Stimulated activated naive CD8-positive, alpha-beta T cell treated with anti-CD3 and anti-CD28 coated beads, Interleukin-15, Interleukin-2, amounts not matched to agents 100 U/mL and 50 U/mL, for 24 hours (primary cell): ENCODE measurements around the gene MACF1.

Experiments used
- ATAC-seq: fragments of 150-1000 bp; cut with Tn5 transposase; one replicate; pipeline ENCODE4 v1.10.0; 2021
- DNase-seq: peaks from one replicate; pipeline ENCODE4 v3.0.0; 2021

Gene MACF1

GRCh38 chr1:39310015-39310414, 105.5 kb downstream of the MACF1 start:
- no peak for ATAC-seq
- no peak for DNase-seq

GRCh38 chr1:39310691-39311090, 106.2 kb downstream of the MACF1 start:
- ATAC-seq, result no peak
- no peak for DNase-seq

- ATAC-seq, result no peak
- no peak for DNase-seq
These were observed 112.6 kb downstream of the MACF1 start for GRCh38 chr1:39317111-39317510.

- no peak for ATAC-seq
- DNase-seq, result no peak
These were observed 113.6 kb downstream of the MACF1 start for GRCh38 chr1:39317910-39318633.

GRCh38 chr1:39321979-39322378, 117.5 kb downstream of the MACF1 start:
- DNase-seq, result no peak
- ATAC-seq, result no peak

GRCh38 chr1:39322431-39322830, 117.9 kb downstream of the MACF1 start:
- DNase-seq (no peak), ATAC-seq (no peak)

- ATAC-seq (no peak), DNase-seq (no peak)
These were observed 120.4 kb downstream of the MACF1 start for GRCh38 chr1:39324888-39325287.

- no peak for DNase-seq
- no peak for ATAC-seq
These were observed 122.3 kb downstream of the MACF1 start for GRCh38 chr1:39326836-39327235.

GRCh38 chr1:39328095-39328494, 123.6 kb downstream of the MACF1 start:
- DNase-seq, result no peak
- peak; percentile 40 for ATAC-seq

GRCh38 chr1:39328586-39329121, 124.2 kb downstream of the MACF1 start:
- ATAC-seq, result no peak
- DNase-seq, result no peak

GRCh38 chr1:39331647-39332046, 127.2 kb downstream of the MACF1 start:
- no peak for ATAC-seq

GRCh38 chr1:39332291-39332690, 127.8 kb downstream of the MACF1 start:
- DNase-seq (no peak), ATAC-seq (no peak)

More at GRCh38 chr1:39331647-39332046, 127.2 kb downstream of the MACF1 start:
- DNase-seq, result no peak

- DNase-seq, result no peak
- ATAC-seq, result no peak
These were observed 128.3 kb downstream of the MACF1 start for GRCh38 chr1:39332828-39333227.

- ATAC-seq, result no peak
- no peak for DNase-seq
These were observed 128.8 kb downstream of the MACF1 start for GRCh38 chr1:39333296-39333695.

- ATAC-seq, result no peak
- DNase-seq, result no peak
These were observed 130.7 kb downstream of the MACF1 start for GRCh38 chr1:39335216-39335615.

GRCh38 chr1:39337067-39337466, 132.6 kb downstream of the MACF1 start:
- DNase-seq (no peak), ATAC-seq (no peak)

- ATAC-seq, result no peak
- no peak for DNase-seq
These were observed 138.3 kb downstream of the MACF1 start for GRCh38 chr1:39342776-39343175.

- no peak for DNase-seq
- no peak for ATAC-seq
These were observed 140.1 kb downstream of the MACF1 start for GRCh38 chr1:39344394-39345154.

- no peak for DNase-seq
- ATAC-seq, result no peak
These were observed 142.4 kb downstream of the MACF1 start for GRCh38 chr1:39346872-39347271.

- no peak for ATAC-seq
- no peak for DNase-seq
These were observed 143.8 kb downstream of the MACF1 start for GRCh38 chr1:39348278-39348677.

GRCh38 chr1:39352881-39353280, 148.4 kb downstream of the MACF1 start:
- DNase-seq (no peak), ATAC-seq (no peak)

GRCh38 chr1:39354572-39354971, 150.1 kb downstream of the MACF1 start:
- ATAC-seq (no peak), DNase-seq (no peak)

- ATAC-seq (no peak), DNase-seq (no peak)
These were observed 154.0 kb downstream of the MACF1 start for GRCh38 chr1:39358491-39358890.
